Prostate gland (tissue), 2 donors: ENCODE data around the gene TMEM62. TPM values are rescaled to one million over a fixed set of nuclear protein-coding genes. Genes with fewer than 3 reads are reported as not detected.

Experiments
- DNase-seq: peaks from one replicate; pipeline ENCODE4 v3.0.0-alpha.2; 2019; ENCODE audit warnings: low spot score
- H3K27ac ChIP-seq, 2 donors: fragments of 200-600 bp; sonication (generic); 2 replicates each; pipeline ENCODE4 v1.5.1; 2017 to 2019
- H3K27me3 ChIP-seq: fragments of 200-600 bp; sonication (generic); replicated peaks from 2 replicates; pipeline ENCODE4 v1.5.1; 2019; ENCODE audit not compliant: insufficient read depth
- H3K36me3 ChIP-seq, 2 donors: fragments of 200-600 bp; sonication (generic); 1 replicate in 1 of 2; 2 replicates in 1 of 2; pipeline versions ENCODE4 v1.5.1 to v1.8.1; 2017 to 2019
- H3K4me1 ChIP-seq: fragments of 200-600 bp; sonication (generic); replicated peaks from 2 replicates; pipeline ENCODE4 v1.5.1; 2019
- H3K4me3 ChIP-seq, 2 donors: fragments of 200-600 bp; sonication (generic); 2 replicates each; pipeline ENCODE4 v1.5.1; 2017 to 2019
- H3K9me3 ChIP-seq: fragments of 200-600 bp; sonication (generic); 2 replicates; pipeline ENCODE4 v1.5.1; 2017
- CTCF ChIP-seq, 4 experiments: fragments of 200-600 bp in 2 of 4; fragments of 450-650 bp in 2 of 4; sonication (generic) in 2 of 4; IDR thresholded peaks; 1 replicate in 3 of 4; 2 replicates in 1 of 4; pipeline ENCODE4 v1.5.1; 2016 to 2019; ENCODE audit warnings: antibody characterized with exemption in 4 of 4, mild to moderate bottlenecking in 2 of 4, moderate library complexity in 2 of 4
- POLR2A ChIP-seq: fragments of 450-650 bp; IDR thresholded peaks from one replicate; pipeline ENCODE4 v1.6.1; 2016; ENCODE audit warnings: antibody characterized with exemption, mild to moderate bottlenecking
- POLR2AphosphoS5 ChIP-seq: sonication (generic); formaldehyde crosslinking; IDR thresholded peaks from one replicate; pipeline ENCODE4 v1.6.1; 2017; ENCODE audit warnings: antibody characterized with exemption
- WGBS: methylation state at CpG from one replicate; pipeline ENCODE4 v1.1.5; 2018; 5-methylcytosine and 5-hydroxymethylcytosine counted together
- intact Hi-C: fragments of 100-400 bp; cut with DNase I; formaldehyde crosslinking; loops from one replicate; pipeline ENCODE4 v1.14.2; 2022
- total RNA-seq, 2 donors: library from RNA; depleted of rRNA; stranded (reverse); fragments of >200 nt; gene quantifications; one replicate each; pipeline ENCODE4 v1.1.0, GENCODE V29; 2016

Gene TMEM62
- total RNA-seq, 2 donors from 2014 or later: 34.4 to 35.4 TPM

GRCh38 chr15:43111354-43111753 is 22.0 kb upstream of the TMEM62 start:
- H3K36me3 ChIP-seq: no peaks in the 10 kb centered on the region
- no peak for TF ChIP-seq POLR2A
- no peak for TF ChIP-seq CTCF (IDR thresholded peaks at IDR 0.05)
- no peak for TF ChIP-seq POLR2AphosphoS5
- 48% methylated on average over 3 of the region's 3 CpGs for WGBS
- no peaks in the 10 kb centered on the region for H3K9me3 ChIP-seq
- DNase-seq: no peak
- H3K4me3 ChIP-seq: no peak overlapping the region
- no peaks in the 10 kb centered on the region for H3K4me1 ChIP-seq
- H3K27me3 ChIP-seq: no peaks in the 10 kb centered on the region
- H3K27ac ChIP-seq: no peak overlapping the region
- intact Hi-C loops: no loop called here

GRCh38 chr15:43118286-43118685 is 15.1 kb upstream of the TMEM62 start:
- H3K27me3 ChIP-seq: no peaks in the 10 kb centered on the region
- no peaks in the 10 kb centered on the region for H3K4me1 ChIP-seq
- H3K27ac ChIP-seq: no peak overlapping the region
- H3K36me3 ChIP-seq: no peaks in the 10 kb centered on the region
- H3K4me3 ChIP-seq: no peak overlapping the region
- DNase-seq: no peak
- 28% methylated on average over 1 of the region's 1 CpG for WGBS
- intact Hi-C loops: no loop called here
- H3K9me3 ChIP-seq: no peaks in the 10 kb centered on the region
- TF ChIP-seq POLR2AphosphoS5 (no peak), POLR2A (no peak), CTCF (IDR thresholded peaks at IDR 0.05) (no peak)

- H3K4me3 ChIP-seq: no peak overlapping the region
- TF ChIP-seq POLR2AphosphoS5 (no peak), POLR2A (no peak), CTCF (IDR thresholded peaks at IDR 0.05) (no peak)
- DNase-seq: no peak
- intact Hi-C loops: no loop called here
- no peaks in the 10 kb centered on the region for H3K4me1 ChIP-seq
- no peaks in the 10 kb centered on the region for H3K36me3 ChIP-seq
- H3K27ac ChIP-seq: no peak overlapping the region
- 87% methylated on average over 2 of the region's 2 CpGs for WGBS
- H3K27me3 ChIP-seq: no peaks in the 10 kb centered on the region
- no peaks in the 10 kb centered on the region for H3K9me3 ChIP-seq
Observed at GRCh38 chr15:43118829-43119228, 14.6 kb upstream of the TMEM62 start.

GRCh38 chr15:43121863-43122262 is 11.5 kb upstream of the TMEM62 start:
- intact Hi-C loops: no loop called here
- DNase-seq: no peak
- Histone ChIP-seq H3K9me3 (no peaks in the 10 kb centered on the region), H3K27me3 (no peaks in the 10 kb centered on the region), H3K36me3 (no peaks in the 10 kb centered on the region), H3K4me1 (no peaks in the 10 kb centered on the region), H3K27ac (no peak overlapping the region), H3K4me3 (no peak overlapping the region)
- 60% methylated on average over 2 of the region's 2 CpGs for WGBS
- no peak for TF ChIP-seq POLR2A
- TF ChIP-seq CTCF (IDR thresholded peaks at IDR 0.05): no peak
- no peak for TF ChIP-seq POLR2AphosphoS5

- TF ChIP-seq POLR2A: no peak
- TF ChIP-seq POLR2AphosphoS5: no peak
- TF ChIP-seq CTCF (IDR thresholded peaks at IDR 0.05): no peak
- H3K27ac ChIP-seq: no peak overlapping the region
- no peak for DNase-seq
- H3K27me3 ChIP-seq: no peaks in the 10 kb centered on the region
- no peaks in the 10 kb centered on the region for H3K36me3 ChIP-seq
- H3K4me1 ChIP-seq: no peaks in the 10 kb centered on the region
- intact Hi-C loops: no loop called here
- no peak overlapping the region for H3K4me3 ChIP-seq
- H3K9me3 ChIP-seq: no peaks in the 10 kb centered on the region
- 69% methylated on average over 3 of the region's 3 CpGs for WGBS
Observed at GRCh38 chr15:43125100-43125661, 8.2 kb upstream of the TMEM62 start.
